H1 (cell line): ENCODE measurements around the gene GPC6. TPM values are rescaled to one million over a fixed set of nuclear protein-coding genes. Genes with fewer than 3 reads are reported as not detected.

ENCODE experiments used
- CTCF ChIA-PET: fragments of 300-600 bp; sonication (Branson Sonifier 250); formaldehyde crosslinking; loops from one replicate; lab custom pipeline; 2021; ENCODE audit not compliant: partially characterized antibody; lab: Charles Lee
- POLR2A ChIA-PET: fragments of 300-600 bp; sonication (Branson Sonifier 250); formaldehyde crosslinking; loops from one replicate; lab custom pipeline; 2021; ENCODE audit warnings: inconsistent platforms; ENCODE audit not compliant: partially characterized antibody; lab: Charles Lee
- DNase-seq, 2 experiments: peaks; one replicate each; pipeline versions ENCODE4 v3.0.0 to v3.0.0-alpha.2; 2010 to 2022; ENCODE audit warnings: low spot score in 2 of 2, low read depth in 1 of 2, mixed read lengths in 1 of 2
- FAIRE-seq: peaks from 2 replicates; lab custom pipeline; 2011; peaks lifted over from hg19 to GRCh38; lab: Jason Lieb, UNC
- H2AFZ ChIP-seq: 2 replicates; pipeline ENCODE4 v1.8.1; 2012; ENCODE audit warnings: low read length, inconsistent platforms
- H2AK5ac ChIP-seq: 2 replicates; pipeline ENCODE4 v1.6.1; 2013; ENCODE audit warnings: low read depth, low read length
- H2BK120ac ChIP-seq: replicated peaks from 2 replicates; pipeline ENCODE3; 2013; ENCODE audit warnings: low read depth, low read length, inconsistent platforms
- H2BK12ac ChIP-seq: 2 replicates; pipeline ENCODE4 v1.6.1; 2013; ENCODE audit warnings: low read depth, low read length
- H2BK15ac ChIP-seq: 2 replicates; pipeline ENCODE4 v1.6.1; 2013; ENCODE audit warnings: low read length
- H2BK20ac ChIP-seq: 2 replicates; pipeline ENCODE4 v1.6.1; 2013; ENCODE audit warnings: low read length
- H2BK5ac ChIP-seq: 2 replicates; pipeline ENCODE4 v1.6.1; 2013; ENCODE audit warnings: low read depth, low read length
- H3K14ac ChIP-seq: 2 replicates; pipeline ENCODE4 v1.6.1; 2013; ENCODE audit warnings: inconsistent platforms; ENCODE audit not compliant: insufficient read length
- H3K18ac ChIP-seq: 2 replicates; pipeline ENCODE4 v1.6.1; 2013; ENCODE audit warnings: low read length; ENCODE audit errors: extremely low read depth
- H3K23ac ChIP-seq: 2 replicates; pipeline ENCODE4 v1.6.1; 2013; ENCODE audit warnings: inconsistent platforms; ENCODE audit not compliant: insufficient read length
- H3K23me2 ChIP-seq: 2 replicates; pipeline ENCODE4 v1.6.1; 2013; ENCODE audit warnings: low read depth, low read length
- H3K27ac ChIP-seq: 2 replicates; pipeline ENCODE4 v1.6.1; 2011; ENCODE audit warnings: low read depth, low read length, inconsistent platforms
- H3K27me3 ChIP-seq, 4 experiments: replicated peaks in 1 of 4; 1 replicate in 1 of 4; 2 replicates in 3 of 4; pipeline versions ENCODE4 v1.6.1 to v1.8.1; 2011 to 2013; ENCODE audit warnings: low read length in 3 of 4, mild to moderate bottlenecking in 3 of 4, inconsistent platforms in 2 of 4, mixed read lengths in 2 of 4, moderate library complexity in 1 of 4; ENCODE audit not compliant: control insufficient read depth in 3 of 4, insufficient read depth in 3 of 4; ENCODE audit errors: extremely low read depth in 1 of 4
- H3K36me3 ChIP-seq, 4 experiments: 2 replicates each; pipeline versions ENCODE4 v1.6.1 to v1.8.1; 2011 to 2013; ENCODE audit warnings: mild to moderate bottlenecking in 4 of 4, low read length in 3 of 4, moderate library complexity in 2 of 4, control low read depth in 1 of 4, inconsistent platforms in 1 of 4; ENCODE audit not compliant: insufficient read depth in 4 of 4, control insufficient read depth in 2 of 4
- H3K4ac ChIP-seq: replicated peaks from 2 replicates; pipeline ENCODE3; 2013; ENCODE audit warnings: low read length, low read depth, mixed read lengths, inconsistent platforms; ENCODE audit not compliant: insufficient read length
- H3K4me1 ChIP-seq, 4 experiments: replicated peaks in 1 of 4; 1 replicate in 1 of 4; 2 replicates in 3 of 4; pipeline versions ENCODE4 v1.6.1 to v1.8.1; 2011 to 2013; ENCODE audit warnings: low read length in 3 of 4, inconsistent platforms in 2 of 4, mixed read lengths in 1 of 4; ENCODE audit not compliant: insufficient read depth in 4 of 4, control insufficient read depth in 3 of 4
- H3K4me2 ChIP-seq, 2 experiments: 2 replicates each; pipeline versions ENCODE4 v1.6.1 to v1.8.1; 2011 to 2013; ENCODE audit warnings: low read depth in 2 of 2, low read length in 2 of 2, control low read depth in 1 of 2, inconsistent platforms in 1 of 2, mild to moderate bottlenecking in 1 of 2; ENCODE audit not compliant: insufficient read depth in 1 of 2
- H3K4me3 ChIP-seq, 4 experiments: fragments of 200-600, 300-600 bp in 1 of 4; sonication (generic), shearing (Covaris generic), sonication (Bioruptor Twin) in 1 of 4; 2 replicates each; pipeline versions ENCODE4 v1.5.1 to v1.8.1; 2011 to 2016; ENCODE audit warnings: low read length in 4 of 4, low read depth in 3 of 4, control low read depth in 2 of 4, inconsistent platforms in 2 of 4, mild to moderate bottlenecking in 2 of 4, mixed read lengths in 1 of 4, moderate library complexity in 1 of 4; ENCODE audit not compliant: insufficient read depth in 2 of 4; ENCODE audit errors: extremely low read depth in 1 of 4
- H3K56ac ChIP-seq: replicated peaks from 2 replicates; pipeline ENCODE3; 2013; ENCODE audit warnings: low read depth, mild to moderate bottlenecking, mixed read lengths, low read length, inconsistent platforms; ENCODE audit not compliant: insufficient read length
- H3K79me1 ChIP-seq: 2 replicates; pipeline ENCODE4 v1.6.1; 2013; ENCODE audit warnings: low read depth, low read length, control low read depth
- H3K79me2 ChIP-seq, 2 experiments: 2 replicates each; pipeline versions ENCODE4 v1.6.1 to v1.8.1; 2012 to 2013; ENCODE audit warnings: low read length in 2 of 2, mild to moderate bottlenecking in 2 of 2, inconsistent platforms in 1 of 2; ENCODE audit not compliant: insufficient read depth in 2 of 2, control insufficient read depth in 1 of 2
- H3K9ac ChIP-seq, 4 experiments: replicated peaks in 1 of 4; 1 replicate in 1 of 4; 2 replicates in 3 of 4; pipeline versions ENCODE4 v1.6.1 to v1.8.1; 2011 to 2013; ENCODE audit warnings: low read depth in 3 of 4, low read length in 3 of 4, control low read depth in 2 of 4, mild to moderate bottlenecking in 2 of 4, moderate library complexity in 2 of 4, inconsistent platforms in 1 of 4; ENCODE audit errors: extremely low read depth in 1 of 4
- H3K9me3 ChIP-seq, 2 experiments: 2 replicates each; pipeline versions ENCODE4 v1.6.1 to v1.8.1; 2012 to 2013; ENCODE audit warnings: mild to moderate bottlenecking in 2 of 2, moderate library complexity in 2 of 2, control low read depth in 1 of 2, inconsistent platforms in 1 of 2, low read depth in 1 of 2, low read length in 1 of 2, mixed read lengths in 1 of 2; ENCODE audit not compliant: insufficient read depth in 2 of 2
- H4K20me1 ChIP-seq, 2 experiments: replicated peaks in 1 of 2; 2 replicates each; pipeline versions ENCODE3 to v1.8.1; 2011 to 2013; ENCODE audit warnings: inconsistent platforms in 2 of 2, low read length in 2 of 2, mild to moderate bottlenecking in 1 of 2; ENCODE audit not compliant: insufficient read depth in 2 of 2, control insufficient read depth in 1 of 2
- H4K5ac ChIP-seq: 2 replicates; pipeline ENCODE4 v1.6.1; 2013; ENCODE audit warnings: low read length, low read depth, mixed read lengths, inconsistent platforms; ENCODE audit not compliant: insufficient read length
- H4K8ac ChIP-seq: 2 replicates; pipeline ENCODE4 v1.8.0; 2013; ENCODE audit warnings: mild to moderate bottlenecking, moderate library complexity, low read length, inconsistent platforms; ENCODE audit not compliant: insufficient read depth; ENCODE audit errors: extremely low read depth
- H4K91ac ChIP-seq: replicated peaks from 2 replicates; pipeline ENCODE3; 2013; ENCODE audit warnings: low read length, mixed read lengths, inconsistent platforms; ENCODE audit not compliant: insufficient read length
- E2F6 ChIP-seq: IDR thresholded peaks from 2 replicates; pipeline ENCODE4 v1.6.1; 2012; ENCODE audit warnings: inconsistent platforms
- HDAC6 ChIP-seq: IDR thresholded peaks from one replicate; pipeline ENCODE4 v1.7.1; 2012; ENCODE audit warnings: low read depth, mild to moderate bottlenecking, inconsistent platforms, low read length, moderate library complexity
- KDM5A ChIP-seq: fragments of 200-600 bp; IDR thresholded peaks from 2 replicates; pipeline ENCODE4 v1.7.1; 2012; ENCODE audit warnings: mild to moderate bottlenecking, low read length, inconsistent platforms, mixed read lengths
- RFX5 ChIP-seq: IDR thresholded peaks from 2 replicates; pipeline ENCODE4 v1.6.1; 2011; ENCODE audit warnings: low read depth, low read length, improper control_type of control experiment, borderline replicate concordance
- RXRA ChIP-seq: IDR thresholded peaks from 2 replicates; pipeline ENCODE4 v1.6.1; 2011; ENCODE audit warnings: low read depth, mild to moderate bottlenecking, low read length, moderate library complexity; ENCODE audit not compliant: insufficient read depth
- TEAD4 ChIP-seq: IDR thresholded peaks from 2 replicates; pipeline ENCODE4 v1.6.1; 2012; ENCODE audit warnings: low read depth, low read length, inconsistent platforms, mixed read lengths
- WGBS, 2 experiments: shearing (Covaris generic) in 1 of 2; methylation state at CpG; one replicate each; pipeline versions ENCODE4 v1.1.6 to v1.1.7; 2013 to 2015; ENCODE audit warnings: low lambda C conversion rate in 2 of 2, mixed read lengths in 2 of 2, inconsistent platforms in 1 of 2, low coverage in 1 of 2, missing lambda C conversion rate in 1 of 2; ENCODE audit not compliant: insufficient replicate concordance in 2 of 2, insufficient coverage in 1 of 2, insufficient read length in 1 of 2; ENCODE audit errors: extremely low coverage in 1 of 2, missing lambda C conversion rate in 1 of 2; 5-methylcytosine and 5-hydroxymethylcytosine counted together
- polyA plus RNA-seq, 7 experiments: library from polyadenylated mRNA; depleted of rRNA in 3 of 7; stranded (reverse) in 5 of 7; unstranded in 2 of 7; fragments of >200 nt in 5 of 7; fragments of 200-250 nt in 2 of 7; gene quantifications; 1 replicate in 5 of 7; 2 replicates in 1 of 7; 4 replicates in 1 of 7; pipeline versions ENCODE4 v1.2.1 to v1.2.3, GENCODE V29; 2011 to 2013; ENCODE audit warnings: missing spikeins in 2 of 7, mixed read lengths in 2 of 7
- total RNA-seq: library from RNA; stranded (reverse); fragmentation: NEBNext Ultra II Directional; extraction: Animal tissue kit (Norgen Biotek cat#: 25700); gene quantifications from 2 replicates; pipeline ENCODE4 v1.2.1, GENCODE V29; 2021

Gene GPC6
- total and polyA plus RNA-seq, 2 of the 8 experiments (the other 6 are each of a cell fraction or from before 2014, with no cell fraction given): 5.4 to 12.0 TPM

- no peak overlapping the region for H3K23ac ChIP-seq
- DNase-seq (no peak), FAIRE-seq (no peak)
- H3K9me3 ChIP-seq: no peaks in the 10 kb centered on the region
- H3K27me3 ChIP-seq: no peaks in the 10 kb centered on the region
- no peaks in the 10 kb centered on the region for H3K23me2 ChIP-seq
- ChIA-PET CTCF (interaction anchor here (0.6 to 1.5 kb wide), 6 partner anchors 54 to 731 kb away, joined by 3 to 5 read pairs (median 3); no protein-coding TSS in a partner anchor), POLR2A (no interaction called here)
- no peak overlapping the region for H3K14ac ChIP-seq
- no peaks in the 10 kb centered on the region for H3K79me2 ChIP-seq
- H3K27ac ChIP-seq: no peak overlapping the region
- no peak overlapping the region for H4K91ac ChIP-seq
- no peak overlapping the region for H2BK5ac ChIP-seq
- no peaks in the 10 kb centered on the region for H3K79me1 ChIP-seq
- H4K8ac ChIP-seq: no peak overlapping the region
- 84% methylated on average over 2 of the region's 2 CpGs; no CpG with 5 or more reads in 1 of the 2 experiments for WGBS, 2 experiments
- no peak overlapping the region for H3K4me3 ChIP-seq
- no peak overlapping the region for H4K5ac ChIP-seq
- H3K18ac ChIP-seq: no peak overlapping the region
- H2AK5ac ChIP-seq: no peak overlapping the region
- no peaks in the 10 kb centered on the region for H3K36me3 ChIP-seq
- no peak overlapping the region for H2BK12ac ChIP-seq
- no peaks in the 10 kb centered on the region for H3K4me1 ChIP-seq
- H3K4me2 ChIP-seq: no peak overlapping the region
- H2BK20ac ChIP-seq: no peak overlapping the region
- no peak overlapping the region for H2AFZ ChIP-seq
- no peak overlapping the region for H3K56ac ChIP-seq
- no peak overlapping the region for H2BK15ac ChIP-seq
- H3K9ac ChIP-seq: no peak overlapping the region
- H3K4ac ChIP-seq: no peak overlapping the region
- no peaks in the 10 kb centered on the region for H4K20me1 ChIP-seq
- no peak overlapping the region for H2BK120ac ChIP-seq
- TF ChIP-seq KDM5A: no peak
- no peak for TF ChIP-seq HDAC6
- TF ChIP-seq RXRA: no peak
- TF ChIP-seq E2F6: no peak
- no peak for TF ChIP-seq RFX5
- TF ChIP-seq TEAD4: no peak
Observed at GRCh38 chr13:94058821-94059360, 832.3 kb downstream of the GPC6 start.
